Thyroid gland (tissue), 4 donors: Measurements from ENCODE around the gene IQCE.

Experiments
- POLR2A ChIP-seq, 2 donors: fragments of 450-650 bp; IDR thresholded peaks; one replicate each; pipeline ENCODE4 v1.6.1; 2017; ENCODE audit warnings: antibody characterized with exemption in 2 of 2, mild to moderate bottlenecking in 2 of 2, moderate library complexity in 1 of 2
- TF ChIP-seq, protein P1 (sequence below), 6 experiments: fragments of 200-600 bp in 3 of 6; fragments of 450-650 bp in 3 of 6; sonication (generic) in 3 of 6; IDR thresholded peaks; one replicate each; pipeline ENCODE4 v1.5.1; 2016 to 2019; ENCODE audit warnings: antibody characterized with exemption in 6 of 6, mild to moderate bottlenecking in 2 of 6, inconsistent platforms in 1 of 6, moderate library complexity in 1 of 6

DNA sequence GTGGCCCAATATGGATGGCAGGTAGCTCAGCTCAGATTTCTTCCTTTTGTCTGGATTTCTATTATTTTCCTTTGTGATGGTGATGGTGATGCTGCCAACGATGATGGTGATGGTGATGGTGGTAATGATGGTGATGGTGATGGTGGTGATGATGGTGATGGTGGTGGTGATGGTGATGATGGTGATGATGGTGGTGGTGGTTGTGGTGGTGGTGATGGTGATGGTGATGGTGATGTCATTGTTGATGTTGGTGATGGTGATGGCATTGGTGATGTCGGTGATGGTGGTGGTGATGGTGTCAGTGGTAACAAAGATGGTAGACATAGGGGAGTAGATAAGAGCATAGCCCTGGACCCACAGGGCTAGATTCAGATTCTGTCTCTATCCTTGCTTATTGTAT, 98.4 kb downstream of the IQCE start:
- TF ChIP-seq, protein P1, sequence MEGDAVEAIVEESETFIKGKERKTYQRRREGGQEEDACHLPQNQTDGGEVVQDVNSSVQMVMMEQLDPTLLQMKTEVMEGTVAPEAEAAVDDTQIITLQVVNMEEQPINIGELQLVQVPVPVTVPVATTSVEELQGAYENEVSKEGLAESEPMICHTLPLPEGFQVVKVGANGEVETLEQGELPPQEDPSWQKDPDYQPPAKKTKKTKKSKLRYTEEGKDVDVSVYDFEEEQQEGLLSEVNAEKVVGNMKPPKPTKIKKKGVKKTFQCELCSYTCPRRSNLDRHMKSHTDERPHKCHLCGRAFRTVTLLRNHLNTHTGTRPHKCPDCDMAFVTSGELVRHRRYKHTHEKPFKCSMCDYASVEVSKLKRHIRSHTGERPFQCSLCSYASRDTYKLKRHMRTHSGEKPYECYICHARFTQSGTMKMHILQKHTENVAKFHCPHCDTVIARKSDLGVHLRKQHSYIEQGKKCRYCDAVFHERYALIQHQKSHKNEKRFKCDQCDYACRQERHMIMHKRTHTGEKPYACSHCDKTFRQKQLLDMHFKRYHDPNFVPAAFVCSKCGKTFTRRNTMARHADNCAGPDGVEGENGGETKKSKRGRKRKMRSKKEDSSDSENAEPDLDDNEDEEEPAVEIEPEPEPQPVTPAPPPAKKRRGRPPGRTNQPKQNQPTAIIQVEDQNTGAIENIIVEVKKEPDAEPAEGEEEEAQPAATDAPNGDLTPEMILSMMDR (IDR thresholded peaks at IDR 0.05), result no peak
- TF ChIP-seq POLR2A (IDR thresholded peaks at IDR 0.05), result no peak
